WTC11 (cell line): ENCODE measurements around the gene INTS7. TPM values are rescaled to one million over a fixed set of nuclear protein-coding genes. Genes with fewer than 3 reads are reported as not detected.

Experiments
- ATAC-seq: fragments of 200-7000 bp; cut with Tn5 transposase; 2 replicates; pipeline ENCODE4 v1.10.0; 2021; ENCODE audit warnings: mild to moderate bottlenecking, moderate library complexity
- CTCF ChIA-PET: fragments of 300-600 bp; sonication (Branson Sonifier 250); formaldehyde crosslinking; loops from one replicate; lab custom pipeline; 2021; ENCODE audit warnings: antibody characterized with exemption; lab: Charles Lee
- POLR2A ChIA-PET: fragments of 350-600 bp; sonication (Branson Sonifier 250); formaldehyde crosslinking; loops from one replicate; lab custom pipeline; 2021; ENCODE audit warnings: antibody characterized with exemption; lab: Charles Lee
- DNase-seq: peaks from one replicate; pipeline ENCODE4 v3.0.0; 2021; ENCODE audit warnings: low spot score
- H3K27ac Mint-ChIP-seq: 2 replicates; pipeline ENCODE4 v1.8.0; 2021; ENCODE audit warnings: mixed read lengths
- H3K27me3 Mint-ChIP-seq: 2 replicates; pipeline ENCODE4 v1.8.0; 2021; ENCODE audit warnings: low read depth, mild to moderate bottlenecking, moderate library complexity, mixed read lengths
- H3K36me3 Mint-ChIP-seq: 2 replicates; pipeline ENCODE4 v1.8.0; 2021; ENCODE audit warnings: mixed read lengths
- H3K4me1 Mint-ChIP-seq: 2 replicates; pipeline ENCODE4 v1.8.0; 2022; ENCODE audit warnings: mixed read lengths
- H3K4me3 Mint-ChIP-seq: 2 replicates; pipeline ENCODE4 v1.8.0; 2021; ENCODE audit warnings: mild to moderate bottlenecking, moderate library complexity, mixed read lengths
- H3K9me3 Mint-ChIP-seq: 2 replicates; pipeline ENCODE4 v1.8.0; 2021; ENCODE audit warnings: mixed read lengths
- CBFB ChIP-seq: sonication (generic); formaldehyde crosslinking; IDR thresholded peaks from 2 replicates; pipeline ENCODE4 v1.8.1; 2022; ENCODE audit warnings: mild to moderate bottlenecking, low read depth, missing genetic modification reagents
- EMX1 ChIP-seq: fragments of 250-450 bp; sonication (Bioruptor Pico); IDR thresholded peaks from 2 replicates; pipeline ENCODE4 v1.8.0; 2021; ENCODE audit warnings: mild to moderate bottlenecking
- FOXK1 ChIP-seq: sonication (generic); formaldehyde crosslinking; IDR thresholded peaks from 2 replicates; pipeline ENCODE4 v1.8.0; 2022; ENCODE audit warnings: mild to moderate bottlenecking, moderate library complexity, missing genetic modification reagents
- GABPB1 ChIP-seq: sonication (generic); formaldehyde crosslinking; IDR thresholded peaks from 2 replicates; pipeline ENCODE4 v1.8.1; 2023; ENCODE audit warnings: mild to moderate bottlenecking, missing genetic modification reagents
- NFE2L1 ChIP-seq: sonication (generic); formaldehyde crosslinking; IDR thresholded peaks from 2 replicates; pipeline ENCODE4 v1.8.1; 2023; ENCODE audit warnings: missing genetic modification reagents
- NR1H2 ChIP-seq: sonication (generic); formaldehyde crosslinking; IDR thresholded peaks from 2 replicates; pipeline ENCODE4 v1.9.0; 2021; ENCODE audit warnings: mild to moderate bottlenecking, moderate library complexity, missing genetic modification reagents
- NR2C2 ChIP-seq: sonication (generic); formaldehyde crosslinking; IDR thresholded peaks from 2 replicates; pipeline ENCODE4 v1.8.0; 2022; ENCODE audit warnings: mild to moderate bottlenecking, missing genetic modification reagents
- TCF7 ChIP-seq: sonication (generic); formaldehyde crosslinking; IDR thresholded peaks from 2 replicates; pipeline ENCODE4 v1.8.0; 2022; ENCODE audit warnings: mild to moderate bottlenecking, low read depth, missing genetic modification reagents, moderate library complexity
- ZNF138 ChIP-seq: sonication (generic); formaldehyde crosslinking; conservative IDR thresholded peaks from 2 replicates; pipeline ENCODE4 v1.8.1; 2022; ENCODE audit warnings: mild to moderate bottlenecking, moderate library complexity, missing genetic modification reagents
- ZNF232 ChIP-seq: sonication (generic); formaldehyde crosslinking; IDR thresholded peaks from 2 replicates; pipeline ENCODE4 v1.8.0; 2022; ENCODE audit warnings: mild to moderate bottlenecking, missing genetic modification reagents
- total RNA-seq: library from RNA; stranded (reverse); gene quantifications from 3 replicates; pipeline ENCODE4 v1.2.3, GENCODE V29; 2021
- TF ChIP-seq, protein P1 (sequence below): sonication (generic); formaldehyde crosslinking; IDR thresholded peaks from 2 replicates; pipeline ENCODE4 v1.8.1; 2023; ENCODE audit warnings: mild to moderate bottlenecking, missing genetic modification reagents, borderline replicate concordance
- TF ChIP-seq, protein P2 (sequence below): sonication (generic); formaldehyde crosslinking; IDR thresholded peaks from 2 replicates; pipeline ENCODE4 v1.8.1; 2022; ENCODE audit warnings: mild to moderate bottlenecking, missing genetic modification reagents, moderate library complexity, borderline replicate concordance
- TF ChIP-seq, protein P3 (sequence below): sonication (generic); formaldehyde crosslinking; conservative IDR thresholded peaks from 2 replicates; pipeline ENCODE4 v1.8.1; 2022; ENCODE audit warnings: mild to moderate bottlenecking, missing genetic modification reagents
- TF ChIP-seq, protein P4 (sequence below): fragments of 250-450 bp; sonication (Bioruptor Pico); IDR thresholded peaks from 2 replicates; pipeline ENCODE4 v1.9.0; 2021; ENCODE audit warnings: mild to moderate bottlenecking
- TF ChIP-seq, protein P5 (sequence below): sonication (generic); formaldehyde crosslinking; IDR thresholded peaks from 2 replicates; pipeline ENCODE4 v1.8.0; 2022; ENCODE audit warnings: mild to moderate bottlenecking, missing genetic modification reagents
- TF ChIP-seq, protein P6 (sequence below): fragments of 250-450 bp; sonication (Bioruptor Pico); conservative IDR thresholded peaks from 2 replicates; pipeline ENCODE4 v1.9.0; 2021; ENCODE audit warnings: mild to moderate bottlenecking

Gene INTS7
- total RNA-seq, 1 experiment from 2014 or later, result 17.2 TPM

DNA sequence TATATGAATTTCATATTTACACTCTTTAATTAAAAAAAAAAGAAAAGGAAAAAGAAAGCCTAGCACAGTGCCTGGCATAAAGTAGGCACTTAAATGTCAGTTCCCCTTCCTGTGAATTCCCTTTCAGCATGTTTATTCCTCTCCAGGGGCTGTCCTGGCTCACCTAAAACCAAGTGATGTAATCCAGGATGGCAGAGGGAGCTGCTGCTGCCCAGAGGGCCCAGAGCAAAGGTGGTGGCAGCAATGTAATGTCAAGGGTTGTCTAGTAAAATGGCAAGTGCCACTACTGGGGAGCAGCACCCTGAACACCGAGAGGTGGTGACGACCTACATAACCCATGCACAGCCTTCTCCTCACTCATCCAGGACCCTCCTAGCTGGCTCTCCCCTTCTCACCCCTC lies 126.4 kb downstream of the INTS7 start (continued):
- TF ChIP-seq, protein P1, sequence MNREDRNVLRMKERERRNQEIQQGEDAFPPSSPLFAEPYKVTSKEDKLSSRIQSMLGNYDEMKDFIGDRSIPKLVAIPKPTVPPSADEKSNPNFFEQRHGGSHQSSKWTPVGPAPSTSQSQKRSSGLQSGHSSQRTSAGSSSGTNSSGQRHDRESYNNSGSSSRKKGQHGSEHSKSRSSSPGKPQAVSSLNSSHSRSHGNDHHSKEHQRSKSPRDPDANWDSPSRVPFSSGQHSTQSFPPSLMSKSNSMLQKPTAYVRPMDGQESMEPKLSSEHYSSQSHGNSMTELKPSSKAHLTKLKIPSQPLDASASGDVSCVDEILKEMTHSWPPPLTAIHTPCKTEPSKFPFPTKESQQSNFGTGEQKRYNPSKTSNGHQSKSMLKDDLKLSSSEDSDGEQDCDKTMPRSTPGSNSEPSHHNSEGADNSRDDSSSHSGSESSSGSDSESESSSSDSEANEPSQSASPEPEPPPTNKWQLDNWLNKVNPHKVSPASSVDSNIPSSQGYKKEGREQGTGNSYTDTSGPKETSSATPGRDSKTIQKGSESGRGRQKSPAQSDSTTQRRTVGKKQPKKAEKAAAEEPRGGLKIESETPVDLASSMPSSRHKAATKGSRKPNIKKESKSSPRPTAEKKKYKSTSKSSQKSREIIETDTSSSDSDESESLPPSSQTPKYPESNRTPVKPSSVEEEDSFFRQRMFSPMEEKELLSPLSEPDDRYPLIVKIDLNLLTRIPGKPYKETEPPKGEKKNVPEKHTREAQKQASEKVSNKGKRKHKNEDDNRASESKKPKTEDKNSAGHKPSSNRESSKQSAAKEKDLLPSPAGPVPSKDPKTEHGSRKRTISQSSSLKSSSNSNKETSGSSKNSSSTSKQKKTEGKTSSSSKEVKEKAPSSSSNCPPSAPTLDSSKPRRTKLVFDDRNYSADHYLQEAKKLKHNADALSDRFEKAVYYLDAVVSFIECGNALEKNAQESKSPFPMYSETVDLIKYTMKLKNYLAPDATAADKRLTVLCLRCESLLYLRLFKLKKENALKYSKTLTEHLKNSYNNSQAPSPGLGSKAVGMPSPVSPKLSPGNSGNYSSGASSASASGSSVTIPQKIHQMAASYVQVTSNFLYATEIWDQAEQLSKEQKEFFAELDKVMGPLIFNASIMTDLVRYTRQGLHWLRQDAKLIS (CRISPR knock-in tag), result no peak
- TF ChIP-seq EMX1 (CRISPR knock-in tag), result no peak

DNA sequence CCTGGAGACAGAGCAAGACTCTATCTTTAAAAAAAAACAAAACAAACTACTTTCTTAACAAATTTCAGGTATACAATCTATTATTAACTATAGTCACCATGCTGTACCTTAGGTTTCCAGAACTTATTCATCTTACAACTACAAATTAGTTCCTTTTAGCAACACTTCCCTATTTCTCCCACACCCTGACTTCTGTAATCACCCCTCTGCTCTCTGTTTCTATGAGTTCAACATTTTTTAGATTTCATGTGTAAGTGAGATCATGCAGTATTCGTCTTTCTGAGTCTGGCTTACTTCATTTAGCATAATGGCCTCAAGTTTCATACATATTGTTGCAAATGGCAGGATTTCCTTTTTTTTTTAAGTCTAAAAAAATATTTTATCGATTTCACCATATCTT lies 126.9 kb downstream of the INTS7 start:
- ChIA-PET POLR2A (no interaction called here), CTCF (no interaction called here)
- DNase-seq (no peak), ATAC-seq (no peak)
- Mint-ChIP-seq H3K4me3 (no peak overlapping the region), H3K27ac (no peak overlapping the region), H3K27me3 (no peaks in the 10 kb centered on the region; the same call in 1 of the 2 replicates), H3K9me3 (peaks cover 12% of the 10 kb centered on the region), H3K36me3 (no peaks in the 10 kb centered on the region), H3K4me1 (no peaks in the 10 kb centered on the region)
- no peak for TF ChIP-seq CBFB (CRISPR knock-in tag)
- TF ChIP-seq GABPB1, result no peak
- no peak for TF ChIP-seq TCF7 (CRISPR knock-in tag)
- TF ChIP-seq, protein P1 (CRISPR knock-in tag), result no peak
- TF ChIP-seq ZNF138, result no peak
- TF ChIP-seq NFE2L1 (CRISPR knock-in tag), result no peak
- TF ChIP-seq FOXK1 (CRISPR knock-in tag), result no peak
- no peak for TF ChIP-seq ZNF232 (CRISPR knock-in tag)

DNA sequence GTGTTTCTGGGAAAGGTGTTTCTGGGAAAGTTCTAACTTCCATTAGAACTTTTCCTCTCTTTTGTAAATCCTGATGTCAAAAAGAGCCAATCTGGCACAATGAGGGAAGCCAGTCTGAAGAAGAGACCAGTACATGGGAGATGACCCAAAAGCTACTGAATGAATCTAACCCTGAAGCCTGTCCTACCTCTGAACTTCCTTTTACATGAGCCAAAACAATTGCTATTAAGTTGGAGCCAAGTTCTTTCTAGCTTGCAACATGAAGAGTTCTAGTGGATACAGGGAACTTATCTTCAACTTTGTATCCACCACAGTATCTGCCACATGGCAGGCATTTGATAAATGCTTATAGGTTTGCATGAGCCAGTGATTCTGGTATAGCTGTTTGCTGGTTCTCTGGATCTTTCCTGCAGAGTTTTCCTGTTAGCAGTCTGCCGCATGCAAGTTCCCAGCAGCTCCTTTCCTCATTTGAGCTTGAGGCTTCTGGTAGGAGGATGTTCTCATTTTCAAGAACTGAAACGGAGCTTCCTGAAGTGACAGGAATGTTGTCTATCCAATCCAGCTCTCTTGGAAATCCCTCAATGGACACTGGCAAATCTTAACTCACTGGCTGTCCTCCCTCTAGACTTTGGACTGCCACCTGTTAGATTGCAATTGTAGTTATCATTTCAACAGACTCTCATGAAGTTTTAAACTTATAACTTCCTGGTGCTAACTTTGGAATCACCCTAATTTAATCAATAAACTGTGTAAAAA lies 131.7 kb downstream of the INTS7 start:
- Mint-ChIP-seq H3K4me1 (no peaks in the 10 kb centered on the region), H3K36me3 (peaks cover 5% of the 10 kb centered on the region; the same call in 1 of the 2 replicates), H3K9me3 (peaks cover 21% of the 10 kb centered on the region), H3K27me3 (no peaks in the 10 kb centered on the region), H3K27ac (no peak overlapping the region), H3K4me3 (no peak overlapping the region)
- DNase-seq (no peak), ATAC-seq (no peak)
- ChIA-PET CTCF (interaction anchor here (0.5 kb wide), 1 partner anchor 1695 kb away, joined by 3 read pairs; no protein-coding TSS in a partner anchor), POLR2A (no interaction called here)
- TF ChIP-seq, protein P2, sequence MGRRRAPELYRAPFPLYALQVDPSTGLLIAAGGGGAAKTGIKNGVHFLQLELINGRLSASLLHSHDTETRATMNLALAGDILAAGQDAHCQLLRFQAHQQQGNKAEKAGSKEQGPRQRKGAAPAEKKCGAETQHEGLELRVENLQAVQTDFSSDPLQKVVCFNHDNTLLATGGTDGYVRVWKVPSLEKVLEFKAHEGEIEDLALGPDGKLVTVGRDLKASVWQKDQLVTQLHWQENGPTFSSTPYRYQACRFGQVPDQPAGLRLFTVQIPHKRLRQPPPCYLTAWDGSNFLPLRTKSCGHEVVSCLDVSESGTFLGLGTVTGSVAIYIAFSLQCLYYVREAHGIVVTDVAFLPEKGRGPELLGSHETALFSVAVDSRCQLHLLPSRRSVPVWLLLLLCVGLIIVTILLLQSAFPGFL, result no peak
- TF ChIP-seq FOXK1 (CRISPR knock-in tag), result no peak
- TF ChIP-seq, protein P3, sequence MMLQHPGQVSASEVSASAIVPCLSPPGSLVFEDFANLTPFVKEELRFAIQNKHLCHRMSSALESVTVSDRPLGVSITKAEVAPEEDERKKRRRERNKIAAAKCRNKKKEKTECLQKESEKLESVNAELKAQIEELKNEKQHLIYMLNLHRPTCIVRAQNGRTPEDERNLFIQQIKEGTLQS (CRISPR knock-in tag), result no peak
- TF ChIP-seq, protein P4, sequence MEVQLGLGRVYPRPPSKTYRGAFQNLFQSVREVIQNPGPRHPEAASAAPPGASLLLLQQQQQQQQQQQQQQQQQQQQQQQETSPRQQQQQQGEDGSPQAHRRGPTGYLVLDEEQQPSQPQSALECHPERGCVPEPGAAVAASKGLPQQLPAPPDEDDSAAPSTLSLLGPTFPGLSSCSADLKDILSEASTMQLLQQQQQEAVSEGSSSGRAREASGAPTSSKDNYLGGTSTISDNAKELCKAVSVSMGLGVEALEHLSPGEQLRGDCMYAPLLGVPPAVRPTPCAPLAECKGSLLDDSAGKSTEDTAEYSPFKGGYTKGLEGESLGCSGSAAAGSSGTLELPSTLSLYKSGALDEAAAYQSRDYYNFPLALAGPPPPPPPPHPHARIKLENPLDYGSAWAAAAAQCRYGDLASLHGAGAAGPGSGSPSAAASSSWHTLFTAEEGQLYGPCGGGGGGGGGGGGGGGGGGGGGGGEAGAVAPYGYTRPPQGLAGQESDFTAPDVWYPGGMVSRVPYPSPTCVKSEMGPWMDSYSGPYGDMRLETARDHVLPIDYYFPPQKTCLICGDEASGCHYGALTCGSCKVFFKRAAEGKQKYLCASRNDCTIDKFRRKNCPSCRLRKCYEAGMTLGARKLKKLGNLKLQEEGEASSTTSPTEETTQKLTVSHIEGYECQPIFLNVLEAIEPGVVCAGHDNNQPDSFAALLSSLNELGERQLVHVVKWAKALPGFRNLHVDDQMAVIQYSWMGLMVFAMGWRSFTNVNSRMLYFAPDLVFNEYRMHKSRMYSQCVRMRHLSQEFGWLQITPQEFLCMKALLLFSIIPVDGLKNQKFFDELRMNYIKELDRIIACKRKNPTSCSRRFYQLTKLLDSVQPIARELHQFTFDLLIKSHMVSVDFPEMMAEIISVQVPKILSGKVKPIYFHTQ (CRISPR knock-in tag), result no peak
- TF ChIP-seq NR1H2 (CRISPR knock-in tag), result no peak
- TF ChIP-seq NR2C2, result no peak
- TF ChIP-seq, protein P5, sequence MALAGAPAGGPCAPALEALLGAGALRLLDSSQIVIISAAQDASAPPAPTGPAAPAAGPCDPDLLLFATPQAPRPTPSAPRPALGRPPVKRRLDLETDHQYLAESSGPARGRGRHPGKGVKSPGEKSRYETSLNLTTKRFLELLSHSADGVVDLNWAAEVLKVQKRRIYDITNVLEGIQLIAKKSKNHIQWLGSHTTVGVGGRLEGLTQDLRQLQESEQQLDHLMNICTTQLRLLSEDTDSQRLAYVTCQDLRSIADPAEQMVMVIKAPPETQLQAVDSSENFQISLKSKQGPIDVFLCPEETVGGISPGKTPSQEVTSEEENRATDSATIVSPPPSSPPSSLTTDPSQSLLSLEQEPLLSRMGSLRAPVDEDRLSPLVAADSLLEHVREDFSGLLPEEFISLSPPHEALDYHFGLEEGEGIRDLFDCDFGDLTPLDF (CRISPR knock-in tag), result no peak
- TF ChIP-seq, protein P6, sequence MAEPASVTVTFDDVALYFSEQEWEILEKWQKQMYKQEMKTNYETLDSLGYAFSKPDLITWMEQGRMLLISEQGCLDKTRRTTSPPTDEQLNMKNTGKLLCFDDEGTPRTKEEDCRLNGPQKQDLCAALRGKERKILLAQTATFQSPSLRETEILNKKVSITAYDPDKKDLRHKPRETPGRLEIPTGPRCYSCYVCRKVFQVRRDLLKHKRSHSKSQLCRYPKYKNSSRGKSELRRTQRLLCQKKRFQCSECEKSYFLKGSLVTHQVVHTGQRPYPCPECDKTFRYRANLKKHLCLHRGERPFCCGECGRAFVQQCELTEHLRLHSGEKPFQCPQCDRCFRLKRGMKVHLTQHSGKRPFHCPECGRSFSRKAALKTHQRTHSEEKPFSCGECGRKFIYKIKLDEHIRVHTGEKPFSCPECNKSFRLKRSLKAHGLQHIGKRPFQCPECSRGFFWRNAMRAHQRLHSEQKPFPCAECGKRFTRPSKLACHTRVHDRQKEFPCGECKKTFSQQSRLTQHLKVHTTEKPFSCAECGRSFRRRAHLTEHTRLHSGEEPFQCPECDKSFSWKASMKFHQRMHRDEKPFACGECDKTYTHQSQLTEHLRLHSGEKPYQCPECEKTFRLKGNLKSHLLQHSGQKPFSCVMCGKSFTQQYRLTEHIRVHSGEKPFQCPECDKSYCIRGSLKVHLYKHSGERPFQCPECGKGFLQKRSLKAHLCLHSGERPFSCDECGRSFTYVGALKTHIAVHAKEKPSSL (CRISPR knock-in tag), result no peak
- no peak for TF ChIP-seq GABPB1
